Prostate gland (tissue), 2 donors: ENCODE measurements around the gene SHISA6.

Experiments used
- POLR2A ChIP-seq: fragments of 450-650 bp; IDR thresholded peaks from one replicate; pipeline ENCODE4 v1.6.1; 2016; ENCODE audit warnings: antibody characterized with exemption, mild to moderate bottlenecking
- POLR2AphosphoS5 ChIP-seq: sonication (generic); formaldehyde crosslinking; IDR thresholded peaks from one replicate; pipeline ENCODE4 v1.6.1; 2017; ENCODE audit warnings: antibody characterized with exemption
- TF ChIP-seq, protein P1 (sequence below), 4 experiments: fragments of 200-600 bp in 2 of 4; fragments of 450-650 bp in 2 of 4; sonication (generic) in 2 of 4; IDR thresholded peaks; 1 replicate in 3 of 4; 2 replicates in 1 of 4; pipeline ENCODE4 v1.5.1; 2016 to 2019; ENCODE audit warnings: antibody characterized with exemption in 4 of 4, mild to moderate bottlenecking in 2 of 4, moderate library complexity in 2 of 4

DNA sequence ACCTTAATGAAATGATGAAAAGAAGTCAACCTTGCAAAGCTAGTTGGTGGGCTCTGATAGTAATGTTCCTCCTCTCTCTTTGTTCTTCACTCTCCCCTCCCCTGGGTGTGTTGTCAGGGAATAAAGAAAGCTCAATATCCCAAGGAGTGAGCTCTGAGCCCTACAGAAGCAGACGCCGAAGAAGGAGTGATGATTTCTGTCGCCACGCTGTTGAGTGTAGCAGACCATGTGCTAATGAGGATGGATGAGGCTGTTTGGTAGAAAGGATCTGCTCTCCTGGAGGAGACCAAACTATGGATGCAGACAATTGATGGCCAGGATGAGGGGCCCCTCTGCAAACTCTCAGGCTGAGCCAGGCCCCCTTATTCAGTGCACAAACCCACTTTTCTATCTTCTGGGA, 217.3 kb downstream of the SHISA6 start:
- TF ChIP-seq, protein P1, sequence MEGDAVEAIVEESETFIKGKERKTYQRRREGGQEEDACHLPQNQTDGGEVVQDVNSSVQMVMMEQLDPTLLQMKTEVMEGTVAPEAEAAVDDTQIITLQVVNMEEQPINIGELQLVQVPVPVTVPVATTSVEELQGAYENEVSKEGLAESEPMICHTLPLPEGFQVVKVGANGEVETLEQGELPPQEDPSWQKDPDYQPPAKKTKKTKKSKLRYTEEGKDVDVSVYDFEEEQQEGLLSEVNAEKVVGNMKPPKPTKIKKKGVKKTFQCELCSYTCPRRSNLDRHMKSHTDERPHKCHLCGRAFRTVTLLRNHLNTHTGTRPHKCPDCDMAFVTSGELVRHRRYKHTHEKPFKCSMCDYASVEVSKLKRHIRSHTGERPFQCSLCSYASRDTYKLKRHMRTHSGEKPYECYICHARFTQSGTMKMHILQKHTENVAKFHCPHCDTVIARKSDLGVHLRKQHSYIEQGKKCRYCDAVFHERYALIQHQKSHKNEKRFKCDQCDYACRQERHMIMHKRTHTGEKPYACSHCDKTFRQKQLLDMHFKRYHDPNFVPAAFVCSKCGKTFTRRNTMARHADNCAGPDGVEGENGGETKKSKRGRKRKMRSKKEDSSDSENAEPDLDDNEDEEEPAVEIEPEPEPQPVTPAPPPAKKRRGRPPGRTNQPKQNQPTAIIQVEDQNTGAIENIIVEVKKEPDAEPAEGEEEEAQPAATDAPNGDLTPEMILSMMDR (IDR thresholded peaks at IDR 0.05): no peak
- TF ChIP-seq POLR2AphosphoS5: no peak
- TF ChIP-seq POLR2A: no peak
